Trophoblast cell (in vitro differentiated cells and primary cell): Measurements from ENCODE around the gene HEY2.

Experiments
- DNase-seq, 2 donors: peaks; one replicate each; pipeline ENCODE4 v3.0.0-alpha.2; 2016
- H2AFZ ChIP-seq: 2 replicates; pipeline ENCODE4 v1.6.1; 2013; ENCODE audit warnings: low read length, moderate library complexity, mild to moderate bottlenecking; ENCODE audit not compliant: insufficient read depth, poor library complexity
- H2AK5ac ChIP-seq: 2 replicates; pipeline ENCODE4 v1.6.1; 2013; ENCODE audit warnings: mild to moderate bottlenecking, low read length
- H2BK120ac ChIP-seq: 2 replicates; pipeline ENCODE4 v1.6.1; 2013; ENCODE audit warnings: low read length, mild to moderate bottlenecking, moderate library complexity; ENCODE audit not compliant: insufficient read depth, poor library complexity
- H2BK12ac ChIP-seq: 2 replicates; pipeline ENCODE4 v1.6.1; 2013; ENCODE audit warnings: mild to moderate bottlenecking, low read length, moderate library complexity
- H2BK5ac ChIP-seq: 2 replicates; pipeline ENCODE4 v1.6.1; 2013; ENCODE audit warnings: low read length, low read depth, moderate library complexity, mild to moderate bottlenecking; ENCODE audit not compliant: poor library complexity
- H3K14ac ChIP-seq: 2 replicates; pipeline ENCODE4 v1.6.1; 2013; ENCODE audit warnings: mild to moderate bottlenecking, low read length
- H3K18ac ChIP-seq: 2 replicates; pipeline ENCODE4 v1.6.1; 2013; ENCODE audit warnings: mild to moderate bottlenecking, low read length
- H3K23ac ChIP-seq: 2 replicates; pipeline ENCODE4 v1.6.1; 2013; ENCODE audit warnings: low read length
- H3K27ac ChIP-seq: 2 replicates; pipeline ENCODE4 v1.5.1; 2013; ENCODE audit warnings: low read depth, mild to moderate bottlenecking, inconsistent platforms, low read length, moderate library complexity
- H3K27me3 ChIP-seq: 2 replicates; pipeline ENCODE4 v1.6.1; 2013; ENCODE audit warnings: inconsistent platforms, mild to moderate bottlenecking, low read length, moderate library complexity; ENCODE audit not compliant: insufficient read depth
- H3K36me3 ChIP-seq, 2 experiments: 1 replicate in 1 of 2; 2 replicates in 1 of 2; pipeline ENCODE4 v1.6.1; 2013; ENCODE audit warnings: low read length in 2 of 2, mild to moderate bottlenecking in 2 of 2, moderate library complexity in 1 of 2; ENCODE audit not compliant: insufficient read depth in 2 of 2, control insufficient read depth in 1 of 2
- H3K4ac ChIP-seq: 2 replicates; pipeline ENCODE4 v1.6.1; 2013; ENCODE audit warnings: low read depth, mild to moderate bottlenecking, low read length, moderate library complexity
- H3K4me1 ChIP-seq, 2 experiments: 1 replicate in 1 of 2; 2 replicates in 1 of 2; pipeline ENCODE4 v1.6.1; 2013; ENCODE audit warnings: low read length in 2 of 2, mild to moderate bottlenecking in 2 of 2, moderate library complexity in 1 of 2; ENCODE audit not compliant: insufficient read depth in 2 of 2, control insufficient read depth in 1 of 2
- H3K4me2 ChIP-seq: 2 replicates; pipeline ENCODE4 v1.6.1; 2013; ENCODE audit warnings: inconsistent platforms, mild to moderate bottlenecking, low read length, moderate library complexity
- H3K4me3 ChIP-seq: 2 replicates; pipeline ENCODE4 v1.5.1; 2013; ENCODE audit warnings: mild to moderate bottlenecking, low read depth, low read length, inconsistent platforms
- H3K79me1 ChIP-seq: one replicate; pipeline ENCODE4 v1.6.1; 2013; ENCODE audit warnings: low read length
- H3K79me2 ChIP-seq: 2 replicates; pipeline ENCODE4 v1.6.1; 2013; ENCODE audit warnings: low read length, mild to moderate bottlenecking; ENCODE audit not compliant: control insufficient read depth, insufficient read depth, poor library complexity
- H3K9ac ChIP-seq: 2 replicates; pipeline ENCODE4 v1.6.1; 2013; ENCODE audit warnings: mild to moderate bottlenecking, low read length
- H3K9me3 ChIP-seq: 2 replicates; pipeline ENCODE4 v1.6.1; 2013; ENCODE audit warnings: low read depth, mild to moderate bottlenecking, control low read depth, inconsistent platforms, low read length; ENCODE audit not compliant: insufficient read depth
- H4K12ac ChIP-seq: 2 replicates; pipeline ENCODE4 v1.6.1; 2013; ENCODE audit warnings: low read depth, mild to moderate bottlenecking, low read length, moderate library complexity
- H4K8ac ChIP-seq: 2 replicates; pipeline ENCODE4 v1.6.1; 2013; ENCODE audit warnings: low read depth, mild to moderate bottlenecking, low read length, moderate library complexity
- H4K91ac ChIP-seq: one replicate; pipeline ENCODE4 v1.6.1; 2013; ENCODE audit warnings: low read depth, mild to moderate bottlenecking, low read length, moderate library complexity
- WGBS: extraction: QIAGEN DNeasy Blood & Tissue Kit; methylation state at CpG from one replicate; pipeline ENCODE4 v1.1.7; 2013; ENCODE audit warnings: missing lambda C conversion rate; ENCODE audit not compliant: insufficient read length, insufficient coverage; ENCODE audit errors: extremely low coverage; 5-methylcytosine and 5-hydroxymethylcytosine counted together

Gene HEY2

GRCh38 chr6:125810445-125810844 lies 61.0 kb downstream of the HEY2 start:
- Histone ChIP-seq H3K4ac (no peak overlapping the region), H3K18ac (no peak overlapping the region), H4K12ac (no peak overlapping the region), H2AK5ac (no peak overlapping the region), H3K4me1 (peaks cover 4 to 10% of the 10 kb centered on the region in 2 experiments), H3K14ac (no peak overlapping the region), H2BK12ac (no peak overlapping the region), H3K27me3 (no peaks in the 10 kb centered on the region), H3K23ac (no peak overlapping the region), H3K79me1 (no peaks in the 10 kb centered on the region), H2BK5ac (no peak overlapping the region), H3K79me2 (no peaks in the 10 kb centered on the region), H2AFZ (no peak overlapping the region), H3K36me3 (no peaks in the 10 kb centered on the region), H3K9ac (no peak overlapping the region), H3K4me2 (no peak overlapping the region), H3K27ac (no peak overlapping the region), H4K8ac (no peak overlapping the region), H3K9me3 (no peaks in the 10 kb centered on the region), H2BK120ac (no peak overlapping the region), H4K91ac (no peak overlapping the region), H3K4me3 (no peak overlapping the region)
- no CpG with 5 or more reads among the region's 1 CpG for WGBS
- DNase-seq, result no peak
